OCI-LY3 (cell line): ENCODE results near the gene ZNF576.
A peak's percentile ranks its signal among the peaks of the same experiment; 100 is the strongest.

Experiments
- EZH2phosphoT487 ChIP-seq: fragments of 200-600 bp; shearing (Covaris generic); IDR thresholded peaks from 2 replicates; pipeline ENCODE4 v1.6.1; 2018; ENCODE audit warnings: antibody characterized with exemption, mixed run types, low read depth
- TF ChIP-seq, protein P1 (sequence below): fragments of 200-600, 300-600 bp; sonication (generic); IDR thresholded peaks from 2 replicates; pipeline ENCODE4 v1.5.1; 2014; ENCODE audit warnings: antibody characterized with exemption, low read length, low read depth

DNA sequence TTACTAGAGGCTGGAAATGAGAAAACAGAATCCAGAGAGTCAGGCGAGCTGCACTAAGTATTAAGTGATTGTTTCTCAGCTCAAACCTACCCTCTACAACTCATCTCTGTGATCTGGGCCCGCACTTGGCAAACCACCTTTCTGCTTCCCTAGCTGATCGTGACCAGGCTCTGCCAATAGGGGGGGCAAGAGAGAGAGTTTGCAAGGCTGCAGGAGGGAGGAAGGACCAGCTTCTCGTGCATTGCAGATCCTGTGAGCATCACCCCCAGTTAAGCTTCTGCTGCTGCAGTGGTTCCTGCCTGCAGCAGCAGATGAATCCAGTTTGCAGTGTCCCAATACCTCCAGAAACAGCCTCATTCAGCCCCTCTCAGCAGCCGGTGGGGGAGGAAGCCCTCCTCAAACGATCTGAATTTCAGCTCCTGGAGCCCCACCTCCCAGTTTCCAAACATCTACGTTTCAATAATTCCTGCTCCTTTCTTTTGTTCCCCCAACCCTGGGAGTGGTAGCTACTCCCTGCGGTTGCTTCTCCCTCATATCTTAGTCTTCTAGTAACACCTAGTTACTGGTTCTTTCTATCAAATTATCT, 41.1 kb upstream of the ZNF576 start:
- TF ChIP-seq, protein P1, sequence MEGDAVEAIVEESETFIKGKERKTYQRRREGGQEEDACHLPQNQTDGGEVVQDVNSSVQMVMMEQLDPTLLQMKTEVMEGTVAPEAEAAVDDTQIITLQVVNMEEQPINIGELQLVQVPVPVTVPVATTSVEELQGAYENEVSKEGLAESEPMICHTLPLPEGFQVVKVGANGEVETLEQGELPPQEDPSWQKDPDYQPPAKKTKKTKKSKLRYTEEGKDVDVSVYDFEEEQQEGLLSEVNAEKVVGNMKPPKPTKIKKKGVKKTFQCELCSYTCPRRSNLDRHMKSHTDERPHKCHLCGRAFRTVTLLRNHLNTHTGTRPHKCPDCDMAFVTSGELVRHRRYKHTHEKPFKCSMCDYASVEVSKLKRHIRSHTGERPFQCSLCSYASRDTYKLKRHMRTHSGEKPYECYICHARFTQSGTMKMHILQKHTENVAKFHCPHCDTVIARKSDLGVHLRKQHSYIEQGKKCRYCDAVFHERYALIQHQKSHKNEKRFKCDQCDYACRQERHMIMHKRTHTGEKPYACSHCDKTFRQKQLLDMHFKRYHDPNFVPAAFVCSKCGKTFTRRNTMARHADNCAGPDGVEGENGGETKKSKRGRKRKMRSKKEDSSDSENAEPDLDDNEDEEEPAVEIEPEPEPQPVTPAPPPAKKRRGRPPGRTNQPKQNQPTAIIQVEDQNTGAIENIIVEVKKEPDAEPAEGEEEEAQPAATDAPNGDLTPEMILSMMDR = peak; percentile 83
- no peak for TF ChIP-seq EZH2phosphoT487
